ENCODE measurements around the gene SLC25A42. TPM values are rescaled to one million over a fixed set of nuclear protein-coding genes. Genes with fewer than 3 reads are reported as not detected.
A peak's percentile ranks its signal among the peaks of the same experiment; 100 is the strongest.

SLC25A42 gene
- total and polyA plus RNA-seq, 2 experiments from 2014 or later = 5.9 to 6.9 TPM

DNA sequence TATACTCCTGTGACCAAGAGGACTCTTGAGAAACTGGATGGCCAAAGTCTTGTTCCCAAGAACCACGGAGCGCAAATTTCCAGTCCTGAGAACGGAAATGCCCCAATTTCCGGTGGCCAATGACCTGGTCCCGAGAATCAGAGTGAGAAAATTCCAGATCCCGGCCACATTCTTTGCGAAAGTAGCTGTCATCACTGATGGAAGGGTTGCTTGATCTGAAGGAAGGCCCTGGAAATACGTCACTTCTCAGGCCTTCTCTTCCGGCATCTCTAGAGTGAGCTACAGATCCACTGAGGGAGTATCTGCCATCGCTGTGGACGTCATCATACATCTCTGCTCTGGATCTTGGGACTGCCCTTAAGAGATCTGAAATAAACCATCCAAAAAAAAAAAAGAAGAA lies 37.9 kb upstream of the SLC25A42 start:
- H3K27me3 ChIP-seq (replicated peaks; ENCODE audit: insufficient read depth) = no peaks in the 10 kb centered on the region
- no peaks in the 10 kb centered on the region for H4K20me1 ChIP-seq (ENCODE audit: insufficient read depth)
- H3K27ac ChIP-seq = no peak overlapping the region
- peaks cover 10% of the 10 kb centered on the region; the same call in 1 of the 2 replicates for H3K4me1 ChIP-seq (ENCODE audit: insufficient read depth)
- no peak overlapping the region for H3K9ac ChIP-seq
- H3K4me3 ChIP-seq = no peak overlapping the region
- H3K9me2 ChIP-seq (ENCODE audit: insufficient read depth) = no peaks in the 10 kb centered on the region
- peaks cover 93% of the 10 kb centered on the region for H3K79me2 ChIP-seq (ENCODE audit: insufficient read depth)
- in situ Hi-C loops (cut with MboI) = no loop called here
- H2AFZ ChIP-seq = no peak overlapping the region
- no peaks in the 10 kb centered on the region for H3K9me3 ChIP-seq (ENCODE audit: low read depth)
- TF ChIP-seq EZH2 (IDR thresholded peaks at IDR 0.05; ENCODE audit: insufficient read depth, poor library complexity, severe bottlenecking) = no peak
- no peak for DNase-seq
- H3F3A ChIP-seq (ENCODE audit: insufficient read depth) = peaks cover 29% of the 10 kb centered on the region
- 92 to 93% methylated on average over 11 of the region's 11 CpGs for WGBS, 2 experiments (ENCODE audit: low coverage in 1 of 2, low lambda C conversion rate in 2 of 2, missing lambda C conversion rate in 2 of 2)
- no peak overlapping the region for H3K4me2 ChIP-seq (ENCODE audit: unreplicated experiment)
- H3K36me3 ChIP-seq (ENCODE audit: low read depth) = peaks cover 57% of the 10 kb centered on the region

DNA sequence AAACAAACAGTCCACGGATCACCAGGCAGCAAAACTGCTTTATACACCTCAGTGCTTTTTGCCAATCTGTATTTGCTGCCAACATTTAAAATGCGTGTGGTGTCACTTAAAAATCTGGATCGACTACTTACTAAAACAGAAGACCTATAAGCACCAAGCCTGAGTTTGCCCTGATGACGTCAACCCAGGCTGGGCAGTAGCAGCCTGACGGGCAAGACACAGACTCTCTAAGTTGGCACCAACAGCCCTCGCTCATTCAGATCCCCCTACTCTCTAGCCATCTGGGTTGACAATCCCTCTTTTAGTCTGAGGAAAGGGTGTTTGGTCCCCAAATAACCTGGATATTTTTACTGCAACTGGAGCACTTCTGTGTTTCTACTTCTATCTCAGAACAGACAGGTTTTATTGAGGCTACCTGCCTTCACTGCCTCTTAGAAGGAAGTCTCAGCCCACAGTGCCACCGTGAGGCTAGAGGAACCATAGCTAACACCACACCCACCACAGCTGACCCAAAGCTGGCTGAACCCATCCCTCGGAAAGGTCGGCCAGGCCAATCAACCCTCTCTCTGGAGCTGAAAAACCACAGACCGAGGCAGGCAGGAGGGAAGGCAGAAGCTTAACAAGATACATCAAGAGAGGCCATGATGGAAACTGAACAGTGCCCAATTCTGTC lies 37.4 kb upstream of the SLC25A42 start:
- Histone ChIP-seq H3K4me1 (ENCODE audit: insufficient read depth) (peaks cover 5% of the 10 kb centered on the region; the same call in 1 of the 2 replicates), H3K9me3 (ENCODE audit: low read depth) (no peaks in the 10 kb centered on the region), H3K4me3 (no peak overlapping the region), H3F3A (ENCODE audit: insufficient read depth) (peaks cover 23% of the 10 kb centered on the region), H3K27ac (no peak overlapping the region), H4K20me1 (ENCODE audit: insufficient read depth) (no peaks in the 10 kb centered on the region), H3K27me3 (replicated peaks; ENCODE audit: insufficient read depth) (no peaks in the 10 kb centered on the region), H3K36me3 (ENCODE audit: low read depth) (peaks cover 57% of the 10 kb centered on the region), H3K9me2 (ENCODE audit: insufficient read depth) (no peaks in the 10 kb centered on the region), H3K79me2 (ENCODE audit: insufficient read depth) (peaks cover 99% of the 10 kb centered on the region), H3K4me2 (ENCODE audit: unreplicated experiment) (no peak overlapping the region), H2AFZ (no peak overlapping the region), H3K9ac (no peak overlapping the region)
- TF ChIP-seq EZH2phosphoT487 (IDR thresholded peaks at IDR 0.05; ENCODE audit: insufficient read depth, low read depth) (no peak), EZH2 (IDR thresholded peaks at IDR 0.05; ENCODE audit: insufficient read depth, poor library complexity, severe bottlenecking) (no peak)
- in situ Hi-C loops (cut with MboI) = no loop called here
- WGBS, 2 experiments (ENCODE audit: low coverage in 1 of 2, low lambda C conversion rate in 2 of 2, missing lambda C conversion rate in 2 of 2) = 55 to 59% methylated on average over 10 of the region's 10 CpGs
- DNase-seq = peak; percentile 17

- no peaks in the 10 kb centered on the region for H4K20me1 ChIP-seq (ENCODE audit: insufficient read depth)
- no peaks in the 10 kb centered on the region for H3K9me3 ChIP-seq (ENCODE audit: low read depth)
- H3K36me3 ChIP-seq (ENCODE audit: low read depth) = peaks cover 57% of the 10 kb centered on the region
- H3K9ac ChIP-seq = no peak overlapping the region
- no peak overlapping the region for H3K4me2 ChIP-seq (ENCODE audit: unreplicated experiment)
- TF ChIP-seq EZH2 (IDR thresholded peaks at IDR 0.05; ENCODE audit: insufficient read depth, poor library complexity, severe bottlenecking) (no peak), EZH2phosphoT487 (IDR thresholded peaks at IDR 0.05; ENCODE audit: insufficient read depth, low read depth) (no peak)
- no peak overlapping the region for H3K27ac ChIP-seq
- peaks cover 8% of the 10 kb centered on the region for H3K4me1 ChIP-seq (ENCODE audit: insufficient read depth)
- 70% methylated on average over 4 of the region's 4 CpGs for WGBS, 2 experiments (ENCODE audit: low coverage in 1 of 2, low lambda C conversion rate in 2 of 2, missing lambda C conversion rate in 2 of 2)
- no peak for DNase-seq
- in situ Hi-C loops (cut with MboI) = no loop called here
- no peak overlapping the region for H2AFZ ChIP-seq
- H3F3A ChIP-seq (ENCODE audit: insufficient read depth) = peaks cover 15% of the 10 kb centered on the region; the same call in 1 of the 2 replicates
- no peaks in the 10 kb centered on the region for H3K27me3 ChIP-seq (replicated peaks; ENCODE audit: insufficient read depth)
- H3K9me2 ChIP-seq (ENCODE audit: insufficient read depth) = no peaks in the 10 kb centered on the region
- no peak overlapping the region for H3K4me3 ChIP-seq
- peaks cover 100% of the 10 kb centered on the region for H3K79me2 ChIP-seq (ENCODE audit: insufficient read depth)
These were observed 36.6 kb upstream of the SLC25A42 start for GRCh38 chr19:19027228-19027627.

DNA sequence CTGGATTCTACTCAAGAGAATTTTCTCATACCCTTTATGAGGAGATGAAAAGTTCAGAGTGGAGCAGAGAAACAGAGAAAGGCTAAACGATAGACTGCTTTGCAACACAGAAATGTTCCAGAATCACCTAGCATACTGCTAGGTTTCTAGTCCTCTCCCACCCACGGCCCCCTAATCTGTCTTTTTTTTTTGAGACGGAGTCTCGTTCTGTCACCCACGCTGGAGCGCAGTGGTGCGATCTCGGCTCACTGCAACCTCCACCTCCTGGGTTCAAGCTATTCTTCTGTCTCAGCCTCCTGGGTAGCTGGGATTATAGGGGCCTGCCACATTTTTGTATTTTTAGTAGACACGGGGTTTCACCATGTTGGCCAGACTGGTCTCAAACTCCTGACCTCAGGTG lies 35.3 kb upstream of the SLC25A42 start:
- peaks cover 8% of the 10 kb centered on the region for H3K4me1 ChIP-seq (ENCODE audit: insufficient read depth)
- H3K4me2 ChIP-seq (ENCODE audit: unreplicated experiment) = no peak overlapping the region
- WGBS, 2 experiments (ENCODE audit: low coverage in 1 of 2, low lambda C conversion rate in 2 of 2, missing lambda C conversion rate in 2 of 2) = 94 to 100% methylated on average over 9 of the region's 9 CpGs
- peaks cover 51% of the 10 kb centered on the region for H3K36me3 ChIP-seq (ENCODE audit: low read depth)
- DNase-seq = no peak
- H2AFZ ChIP-seq = no peak overlapping the region
- H3K9ac ChIP-seq = no peak overlapping the region
- no peak for TF ChIP-seq EZH2phosphoT487 (IDR thresholded peaks at IDR 0.05; ENCODE audit: insufficient read depth, low read depth)
- TF ChIP-seq EZH2 (IDR thresholded peaks at IDR 0.05; ENCODE audit: insufficient read depth, poor library complexity, severe bottlenecking) = no peak
- no peaks in the 10 kb centered on the region for H3K9me2 ChIP-seq (ENCODE audit: insufficient read depth)
- H3K27me3 ChIP-seq (replicated peaks; ENCODE audit: insufficient read depth) = no peaks in the 10 kb centered on the region
- no peaks in the 10 kb centered on the region for H3K9me3 ChIP-seq (ENCODE audit: low read depth)
- H4K20me1 ChIP-seq (ENCODE audit: insufficient read depth) = no peaks in the 10 kb centered on the region
- H3K27ac ChIP-seq = no peak overlapping the region
- H3F3A ChIP-seq (ENCODE audit: insufficient read depth) = peaks cover 13% of the 10 kb centered on the region; the same call in 1 of the 2 replicates
- H3K4me3 ChIP-seq = no peak overlapping the region
- H3K79me2 ChIP-seq (ENCODE audit: insufficient read depth) = peaks cover 95% of the 10 kb centered on the region
- in situ Hi-C loops (cut with MboI) = no loop called here

All from GM23248 (cell line).